Stomach (tissue), 4 donors: ENCODE measurements around the gene ATP9A.

Experiments used
- EP300 ChIP-seq: sonication (generic); formaldehyde crosslinking; IDR thresholded peaks from one replicate; pipeline ENCODE4 v1.6.1; 2017; ENCODE audit warnings: antibody characterized with exemption
- POLR2A ChIP-seq, 4 donors: fragments of 450-650 bp; IDR thresholded peaks; one replicate each; pipeline ENCODE4 v1.6.1; 2016; ENCODE audit warnings: antibody characterized with exemption in 4 of 4, control low read depth in 2 of 4, mild to moderate bottlenecking in 1 of 4, moderate library complexity in 1 of 4
- POLR2AphosphoS5 ChIP-seq, 3 donors: sonication (generic); formaldehyde crosslinking; IDR thresholded peaks; one replicate each; pipeline ENCODE4 v1.6.1; 2016; ENCODE audit warnings: antibody characterized with exemption in 3 of 3
- TF ChIP-seq, protein P1 (sequence below), 7 experiments: fragments of 450-650 bp in 4 of 7; fragments of 200-600 bp in 3 of 7; sonication (generic) in 3 of 7; IDR thresholded peaks; one replicate each; pipeline ENCODE4 v1.5.1; 2016 to 2019; ENCODE audit warnings: antibody characterized with exemption in 7 of 7, control low read depth in 2 of 7, mild to moderate bottlenecking in 1 of 7

DNA sequence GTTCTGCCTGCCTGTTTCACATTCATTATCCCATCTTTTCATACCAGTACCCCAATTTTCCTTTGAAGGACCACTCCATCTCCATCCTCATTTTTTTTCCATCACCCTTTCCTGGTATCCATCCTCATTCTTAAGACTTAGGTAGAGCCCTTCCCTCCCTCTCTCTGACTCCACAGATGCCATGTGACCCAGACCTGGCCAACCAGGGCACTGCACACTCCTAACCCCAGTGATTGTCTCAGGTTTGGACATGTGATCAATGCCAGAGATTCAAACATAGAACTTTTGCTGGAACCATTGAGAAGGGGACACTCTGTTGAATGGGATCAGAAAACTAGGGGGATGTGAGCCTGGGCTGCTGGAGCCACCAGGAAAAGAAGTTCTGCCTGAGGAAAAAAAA lies 186.6 kb downstream of the ATP9A start:
- TF ChIP-seq, protein P1, sequence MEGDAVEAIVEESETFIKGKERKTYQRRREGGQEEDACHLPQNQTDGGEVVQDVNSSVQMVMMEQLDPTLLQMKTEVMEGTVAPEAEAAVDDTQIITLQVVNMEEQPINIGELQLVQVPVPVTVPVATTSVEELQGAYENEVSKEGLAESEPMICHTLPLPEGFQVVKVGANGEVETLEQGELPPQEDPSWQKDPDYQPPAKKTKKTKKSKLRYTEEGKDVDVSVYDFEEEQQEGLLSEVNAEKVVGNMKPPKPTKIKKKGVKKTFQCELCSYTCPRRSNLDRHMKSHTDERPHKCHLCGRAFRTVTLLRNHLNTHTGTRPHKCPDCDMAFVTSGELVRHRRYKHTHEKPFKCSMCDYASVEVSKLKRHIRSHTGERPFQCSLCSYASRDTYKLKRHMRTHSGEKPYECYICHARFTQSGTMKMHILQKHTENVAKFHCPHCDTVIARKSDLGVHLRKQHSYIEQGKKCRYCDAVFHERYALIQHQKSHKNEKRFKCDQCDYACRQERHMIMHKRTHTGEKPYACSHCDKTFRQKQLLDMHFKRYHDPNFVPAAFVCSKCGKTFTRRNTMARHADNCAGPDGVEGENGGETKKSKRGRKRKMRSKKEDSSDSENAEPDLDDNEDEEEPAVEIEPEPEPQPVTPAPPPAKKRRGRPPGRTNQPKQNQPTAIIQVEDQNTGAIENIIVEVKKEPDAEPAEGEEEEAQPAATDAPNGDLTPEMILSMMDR (IDR thresholded peaks at IDR 0.05): no peak
- TF ChIP-seq EP300 (no peak), POLR2AphosphoS5 (IDR thresholded peaks at IDR 0.05) (no peak), POLR2A (IDR thresholded peaks at IDR 0.05) (no peak)
